Activated CD8-positive, alpha-beta T cell treated with anti-CD3 and anti-CD28 coated beads for 36 hours (primary cell): ENCODE data around the gene NINL. TPM values are rescaled to one million over a fixed set of nuclear protein-coding genes. Genes with fewer than 3 reads are reported as not detected.
"Not testable (repeated sequence)": the region's sequence is repeated elsewhere in the genome, so short reads cannot be mapped to it uniquely, and the experiment has no call there.

Source experiments
- ATAC-seq: fragments of 200-7000 bp; cut with Tn5 transposase; one replicate; pipeline ENCODE4 v1.10.0; 2021; ENCODE audit warnings: mild to moderate bottlenecking, moderate library complexity
- CTCF ChIA-PET: fragments of 350-600 bp; sonication (Branson Sonifier 250); formaldehyde crosslinking; loops from one replicate; lab custom pipeline; 2021; ENCODE audit warnings: antibody characterized with exemption; lab: Charles Lee
- POLR2A ChIA-PET: fragments of 350-600 bp; sonication (Branson Sonifier 250); formaldehyde crosslinking; loops from one replicate; lab custom pipeline; 2021; ENCODE audit warnings: antibody characterized with exemption; lab: Charles Lee
- DNase-seq: peaks from one replicate; pipeline ENCODE4 v3.0.0-alpha.2; 2020
- H3K27ac Mint-ChIP-seq: one replicate; pipeline ENCODE4 v1.8.0; 2021; ENCODE audit warnings: mild to moderate bottlenecking, mixed read lengths
- H3K27me3 Mint-ChIP-seq: one replicate; pipeline ENCODE4 v1.8.0; 2021; ENCODE audit warnings: mixed read lengths
- H3K36me3 Mint-ChIP-seq: one replicate; pipeline ENCODE4 v1.8.0; 2021; ENCODE audit warnings: low read depth, mixed read lengths
- H3K4me1 Mint-ChIP-seq: one replicate; pipeline ENCODE4 v1.8.0; 2021; ENCODE audit warnings: low read depth, mixed read lengths
- H3K4me3 Mint-ChIP-seq: one replicate; pipeline ENCODE4 v1.8.0; 2021; ENCODE audit warnings: mild to moderate bottlenecking, moderate library complexity, mixed read lengths
- H3K9me3 Mint-ChIP-seq: one replicate; pipeline ENCODE4 v1.8.0; 2021; ENCODE audit warnings: mixed read lengths
- intact Hi-C: fragments of 100-400 bp; cut with micrococcal nuclease; formaldehyde crosslinking; loops from one replicate; pipeline ENCODE4 v1.10.0; 2022
- total RNA-seq, 2 experiments: library from RNA; stranded (reverse); gene quantifications; one replicate each; pipeline ENCODE4 v1.2.3, GENCODE V29; 2021
- TF ChIP-seq, protein P1 (sequence below): fragments of 200-600 bp; IDR thresholded peaks from one replicate; pipeline ENCODE4 v1.8.0; 2022; ENCODE audit warnings: antibody characterized with exemption, mild to moderate bottlenecking

The NINL gene
- total RNA-seq, 2 experiments from 2014 or later, result 2.3 to 4.1 TPM

GRCh38 chr20:25503936-25504335 lies 81.4 kb downstream of the NINL start:
- Mint-ChIP-seq H3K4me1 (no peaks in the 10 kb centered on the region), H3K9me3 (no peaks in the 10 kb centered on the region), H3K4me3 (no peak overlapping the region), H3K36me3 (no peaks in the 10 kb centered on the region), H3K27ac (no peak overlapping the region), H3K27me3 (no peaks in the 10 kb centered on the region)
- DNase-seq, result no peak
- ChIA-PET POLR2A (no interaction called here), CTCF (no interaction called here)
- intact Hi-C loops, result no loop called here
- TF ChIP-seq, protein P1, sequence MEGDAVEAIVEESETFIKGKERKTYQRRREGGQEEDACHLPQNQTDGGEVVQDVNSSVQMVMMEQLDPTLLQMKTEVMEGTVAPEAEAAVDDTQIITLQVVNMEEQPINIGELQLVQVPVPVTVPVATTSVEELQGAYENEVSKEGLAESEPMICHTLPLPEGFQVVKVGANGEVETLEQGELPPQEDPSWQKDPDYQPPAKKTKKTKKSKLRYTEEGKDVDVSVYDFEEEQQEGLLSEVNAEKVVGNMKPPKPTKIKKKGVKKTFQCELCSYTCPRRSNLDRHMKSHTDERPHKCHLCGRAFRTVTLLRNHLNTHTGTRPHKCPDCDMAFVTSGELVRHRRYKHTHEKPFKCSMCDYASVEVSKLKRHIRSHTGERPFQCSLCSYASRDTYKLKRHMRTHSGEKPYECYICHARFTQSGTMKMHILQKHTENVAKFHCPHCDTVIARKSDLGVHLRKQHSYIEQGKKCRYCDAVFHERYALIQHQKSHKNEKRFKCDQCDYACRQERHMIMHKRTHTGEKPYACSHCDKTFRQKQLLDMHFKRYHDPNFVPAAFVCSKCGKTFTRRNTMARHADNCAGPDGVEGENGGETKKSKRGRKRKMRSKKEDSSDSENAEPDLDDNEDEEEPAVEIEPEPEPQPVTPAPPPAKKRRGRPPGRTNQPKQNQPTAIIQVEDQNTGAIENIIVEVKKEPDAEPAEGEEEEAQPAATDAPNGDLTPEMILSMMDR, result no peak
- ATAC-seq, result no peak

GRCh38 chr20:25503051-25503639 lies 82.2 kb downstream of the NINL start:
- CTCF ChIA-PET, intact Hi-C loops: not testable (repeated sequence)

GRCh38 chr20:25500880-25501351 lies 84.4 kb downstream of the NINL start:
- TF ChIP-seq, protein P1, result no peak
- ChIA-PET CTCF (no interaction called here), POLR2A (no interaction called here)
- Mint-ChIP-seq H3K27ac (no peak overlapping the region), H3K9me3 (no peaks in the 10 kb centered on the region), H3K4me3 (no peak overlapping the region), H3K27me3 (no peaks in the 10 kb centered on the region), H3K36me3 (no peaks in the 10 kb centered on the region), H3K4me1 (no peaks in the 10 kb centered on the region)
- DNase-seq, result no peak
- no peak for ATAC-seq
- intact Hi-C loops, result no loop called here

More at GRCh38 chr20:25503051-25503639, 82.2 kb downstream of the NINL start:
- H3K36me3 Mint-ChIP-seq, POLR2A ChIA-PET, H3K4me1 Mint-ChIP-seq, ATAC-seq, H3K27ac Mint-ChIP-seq, H3K4me3 Mint-ChIP-seq, DNase-seq, H3K9me3 Mint-ChIP-seq, H3K27me3 Mint-ChIP-seq: not testable (repeated sequence)

GRCh38 chr20:25499855-25500434 lies 85.4 kb downstream of the NINL start:
- no peaks in the 10 kb centered on the region for H3K9me3 Mint-ChIP-seq
- ChIA-PET CTCF (no interaction called here), POLR2A (no interaction called here)
- intact Hi-C loops, result no loop called here
- H3K4me1 Mint-ChIP-seq, result no peaks in the 10 kb centered on the region
- no peak for ATAC-seq
- H3K27ac Mint-ChIP-seq, result no peak overlapping the region
- H3K36me3 Mint-ChIP-seq, result no peaks in the 10 kb centered on the region
- no peaks in the 10 kb centered on the region for H3K27me3 Mint-ChIP-seq
- DNase-seq, result no peak
- H3K4me3 Mint-ChIP-seq, result no peak overlapping the region
- TF ChIP-seq, protein P1, result no peak

- no peak overlapping the region for H3K27ac Mint-ChIP-seq
- POLR2A ChIA-PET, result no interaction called here
- TF ChIP-seq, protein P1, result no peak
- no peak overlapping the region for H3K4me3 Mint-ChIP-seq
- H3K4me1 Mint-ChIP-seq, result no peaks in the 10 kb centered on the region
- CTCF ChIA-PET, result no interaction called here
- ATAC-seq, result no peak
- no peaks in the 10 kb centered on the region for H3K27me3 Mint-ChIP-seq
- no peaks in the 10 kb centered on the region for H3K9me3 Mint-ChIP-seq
- DNase-seq, result no peak
- H3K36me3 Mint-ChIP-seq, result no peaks in the 10 kb centered on the region
- intact Hi-C loops, result no loop called here
Observed at GRCh38 chr20:25499031-25499430, 86.3 kb downstream of the NINL start.
